CD14-positive monocyte (primary cell): ENCODE data around the gene CKAP2L. TPM values are rescaled to one million over a fixed set of nuclear protein-coding genes. Genes with fewer than 3 reads are reported as not detected.

Experiments used
- DNase-seq, 3 donors: peaks; one replicate each; pipeline ENCODE4 v3.0.0-alpha.2; 2011 to 2022
- H2AFZ ChIP-seq: 2 replicates; pipeline ENCODE4 v1.6.0; 2012; ENCODE audit warnings: mild to moderate bottlenecking, low read depth, low read length, inconsistent platforms; ENCODE audit not compliant: insufficient read depth, poor library complexity, severe bottlenecking
- H3K27ac ChIP-seq, 2 donors: 1 replicate in 1 of 2; 2 replicates in 1 of 2; pipeline ENCODE4 v1.5.1; 2012 to 2013; ENCODE audit warnings: low read length in 2 of 2, control low read depth in 1 of 2, inconsistent platforms in 1 of 2, low read depth in 1 of 2, mild to moderate bottlenecking in 1 of 2
- H3K27me3 ChIP-seq, 2 donors: one replicate each; pipeline versions ENCODE4 v1.6.0 to v1.6.1; 2011 to 2013; ENCODE audit warnings: low read length in 2 of 2; ENCODE audit not compliant: control insufficient read depth in 2 of 2, insufficient read depth in 2 of 2
- H3K36me3 ChIP-seq, 2 donors: replicated peaks in 1 of 2; 1 replicate in 1 of 2; 2 replicates in 1 of 2; pipeline versions ENCODE4 v1.5.1 to v1.6.1; 2012 to 2013; ENCODE audit warnings: low read length in 2 of 2, control low read depth in 1 of 2, inconsistent platforms in 1 of 2, mild to moderate bottlenecking in 1 of 2; ENCODE audit not compliant: insufficient read depth in 2 of 2, control insufficient read depth in 1 of 2
- H3K4me1 ChIP-seq, 2 donors: 1 replicate in 1 of 2; 2 replicates in 1 of 2; pipeline versions ENCODE4 v1.5.1 to v1.6.1; 2012 to 2013; ENCODE audit warnings: low read length in 2 of 2, control low read depth in 1 of 2, inconsistent platforms in 1 of 2, mild to moderate bottlenecking in 1 of 2, moderate library complexity in 1 of 2; ENCODE audit not compliant: insufficient read depth in 2 of 2, control insufficient read depth in 1 of 2
- H3K4me2 ChIP-seq: replicated peaks from 2 replicates; pipeline ENCODE3; 2012; ENCODE audit warnings: low read length, moderate library complexity, mild to moderate bottlenecking; ENCODE audit not compliant: poor library complexity, severe bottlenecking; ENCODE audit errors: extremely low read depth
- H3K4me3 ChIP-seq, 3 experiments: fragments of 200-600 bp in 1 of 3; sonication (generic) in 1 of 3; replicated peaks in 1 of 3; 1 replicate in 2 of 3; 2 replicates in 1 of 3; pipeline ENCODE4 v1.5.1; 2011 to 2013; ENCODE audit warnings: low read length in 3 of 3, mild to moderate bottlenecking in 3 of 3, control low read depth in 2 of 3, low read depth in 2 of 3, inconsistent platforms in 1 of 3, moderate library complexity in 1 of 3
- H3K79me2 ChIP-seq: 2 replicates; pipeline ENCODE4 v1.6.0; 2012; ENCODE audit warnings: mild to moderate bottlenecking, control low read depth, inconsistent platforms, low read length, moderate library complexity; ENCODE audit not compliant: insufficient read depth
- H3K9ac ChIP-seq: 2 replicates; pipeline ENCODE4 v1.6.0; 2017; ENCODE audit warnings: low read length, mild to moderate bottlenecking; ENCODE audit not compliant: insufficient read depth, poor library complexity, severe bottlenecking
- H3K9me3 ChIP-seq, 2 donors: replicated peaks in 1 of 2; 1 replicate in 1 of 2; 2 replicates in 1 of 2; pipeline versions ENCODE4 v1.5.1 to v1.6.1; 2012 to 2013; ENCODE audit warnings: low read length in 2 of 2, control low read depth in 1 of 2; ENCODE audit not compliant: control insufficient read depth in 1 of 2, insufficient read depth in 1 of 2
- H4K20me1 ChIP-seq: 2 replicates; pipeline ENCODE4 v1.6.0; 2012; ENCODE audit warnings: mild to moderate bottlenecking, low read length, control low read depth, moderate library complexity; ENCODE audit not compliant: insufficient read depth
- H3K27ac Mint-ChIP-seq, 7 donors: one replicate each; pipeline ENCODE4 v1.8.0; 2020; ENCODE audit warnings: mild to moderate bottlenecking in 7 of 7, mixed read lengths in 7 of 7, moderate library complexity in 6 of 7, inconsistent platforms in 2 of 7
- H3K27me3 Mint-ChIP-seq, 3 donors: one replicate each; pipeline ENCODE4 v1.8.0; 2021 to 2022; ENCODE audit warnings: low read depth in 3 of 3, mild to moderate bottlenecking in 3 of 3, mixed read lengths in 3 of 3, moderate library complexity in 3 of 3, inconsistent platforms in 1 of 3
- H3K36me3 Mint-ChIP-seq, 2 donors: one replicate each; pipeline ENCODE4 v1.8.0; 2020; ENCODE audit warnings: mixed read lengths in 2 of 2, inconsistent platforms in 1 of 2, mild to moderate bottlenecking in 1 of 2
- H3K4me1 Mint-ChIP-seq: one replicate; pipeline ENCODE4 v1.8.0; 2020; ENCODE audit warnings: mild to moderate bottlenecking, mixed read lengths
- H3K4me3 Mint-ChIP-seq, 2 donors: one replicate each; pipeline ENCODE4 v1.8.0; 2020; ENCODE audit warnings: mild to moderate bottlenecking in 2 of 2, mixed read lengths in 2 of 2, moderate library complexity in 1 of 2
- H3K9me3 Mint-ChIP-seq, 7 donors: one replicate each; pipeline ENCODE4 v1.8.0; 2020 to 2022; ENCODE audit warnings: mixed read lengths in 7 of 7, mild to moderate bottlenecking in 6 of 7, moderate library complexity in 6 of 7, inconsistent platforms in 2 of 7
- WGBS: methylation state at CpG from one replicate; pipeline ENCODE4 v1.1.5; 2013; ENCODE audit warnings: missing lambda C conversion rate; ENCODE audit not compliant: insufficient coverage; 5-methylcytosine and 5-hydroxymethylcytosine counted together
- intact Hi-C, 2 donors: fragments of 100-400 bp; cut with micrococcal nuclease; formaldehyde crosslinking; loops; one replicate each; pipeline versions ENCODE4 v1.15.0 to v1.15.1; 2023
- polyA plus RNA-seq, 3 donors: library from polyadenylated mRNA; depleted of rRNA in 1 of 3; unstranded in 2 of 3; stranded (reverse) in 1 of 3; fragments of 300-500 nt in 2 of 3; fragments of >200 nt in 1 of 3; fragmentation: Illumina TruSeq in 2 of 3; gene quantifications; 1 replicate in 2 of 3; 2 replicates in 1 of 3; pipeline ENCODE4 v1.2.3, GENCODE V29; 2012 to 2021
- TF ChIP-seq, protein P1 (sequence below): fragments of 200-600 bp; IDR thresholded peaks from one replicate; pipeline ENCODE4 v1.8.0; 2022; ENCODE audit warnings: antibody characterized with exemption, mild to moderate bottlenecking

CKAP2L gene
- polyA plus RNA-seq, 3 donors: 0.04 to 0.24 TPM; not detected in 1

DNA sequence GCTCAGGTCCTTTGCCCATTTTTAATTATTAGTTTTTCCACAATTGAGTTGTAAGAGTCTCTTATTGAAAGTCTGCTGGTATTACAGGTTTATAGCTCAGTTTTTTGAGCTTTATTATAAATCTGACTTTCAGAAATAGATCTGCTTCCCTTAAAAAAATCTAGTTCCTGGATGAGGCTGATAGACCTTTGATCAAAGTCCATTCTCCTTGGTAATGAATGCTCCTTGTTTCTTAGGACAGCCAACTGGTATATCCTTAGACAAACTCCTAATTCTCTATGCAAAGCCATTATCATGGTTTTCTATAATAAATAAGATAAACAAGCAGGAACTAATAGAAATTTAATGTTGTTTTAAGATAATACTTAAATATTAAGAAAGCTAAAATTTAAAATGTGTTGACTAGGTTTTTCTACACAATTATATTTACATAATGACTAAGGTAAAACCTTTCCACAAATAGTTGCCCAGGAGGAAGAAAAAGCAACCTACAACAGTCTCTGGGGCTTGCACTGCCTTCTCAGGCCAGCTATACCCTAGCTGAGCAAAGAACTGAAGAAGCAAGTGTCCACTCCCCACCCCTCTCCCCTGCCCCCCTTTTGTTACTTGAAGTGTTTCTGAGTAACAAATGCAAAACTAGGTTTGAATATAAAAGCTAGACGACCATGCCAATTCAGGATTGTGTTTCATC lies 26.7 kb downstream of the CKAP2L start:
- no peak overlapping the region for H3K27ac ChIP-seq
- H4K20me1 ChIP-seq: no peaks in the 10 kb centered on the region
- TF ChIP-seq, protein P1, sequence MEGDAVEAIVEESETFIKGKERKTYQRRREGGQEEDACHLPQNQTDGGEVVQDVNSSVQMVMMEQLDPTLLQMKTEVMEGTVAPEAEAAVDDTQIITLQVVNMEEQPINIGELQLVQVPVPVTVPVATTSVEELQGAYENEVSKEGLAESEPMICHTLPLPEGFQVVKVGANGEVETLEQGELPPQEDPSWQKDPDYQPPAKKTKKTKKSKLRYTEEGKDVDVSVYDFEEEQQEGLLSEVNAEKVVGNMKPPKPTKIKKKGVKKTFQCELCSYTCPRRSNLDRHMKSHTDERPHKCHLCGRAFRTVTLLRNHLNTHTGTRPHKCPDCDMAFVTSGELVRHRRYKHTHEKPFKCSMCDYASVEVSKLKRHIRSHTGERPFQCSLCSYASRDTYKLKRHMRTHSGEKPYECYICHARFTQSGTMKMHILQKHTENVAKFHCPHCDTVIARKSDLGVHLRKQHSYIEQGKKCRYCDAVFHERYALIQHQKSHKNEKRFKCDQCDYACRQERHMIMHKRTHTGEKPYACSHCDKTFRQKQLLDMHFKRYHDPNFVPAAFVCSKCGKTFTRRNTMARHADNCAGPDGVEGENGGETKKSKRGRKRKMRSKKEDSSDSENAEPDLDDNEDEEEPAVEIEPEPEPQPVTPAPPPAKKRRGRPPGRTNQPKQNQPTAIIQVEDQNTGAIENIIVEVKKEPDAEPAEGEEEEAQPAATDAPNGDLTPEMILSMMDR: no peak
- H3K4me2 ChIP-seq: no peak overlapping the region
- no peaks in the 10 kb centered on the region for H3K9me3 ChIP-seq
- H3K27ac Mint-ChIP-seq: no peak overlapping the region
- H3K4me3 Mint-ChIP-seq: no peak overlapping the region
- no peaks in the 10 kb centered on the region for H3K9me3 Mint-ChIP-seq
- no peak for DNase-seq
- no peaks in the 10 kb centered on the region for H3K27me3 ChIP-seq
- no peaks in the 10 kb centered on the region for H3K79me2 ChIP-seq
- no peak overlapping the region for H3K4me3 ChIP-seq
- no peak overlapping the region for H2AFZ ChIP-seq
- WGBS: no CpG with 5 or more reads among the region's 1 CpG
- H3K9ac ChIP-seq: no peak overlapping the region
- no peaks in the 10 kb centered on the region for H3K4me1 ChIP-seq
- H3K36me3 Mint-ChIP-seq: peaks cover 44 to 60% of the 10 kb centered on the region in 2 donors
- H3K36me3 ChIP-seq: peaks cover 26 to 58% of the 10 kb centered on the region in 2 donors
- H3K4me1 Mint-ChIP-seq: no peaks in the 10 kb centered on the region
- peaks cover 0 to 2% (median 1%) of the 10 kb centered on the region in 3 donors for H3K27me3 Mint-ChIP-seq
- intact Hi-C loops: no loop called here

DNA sequence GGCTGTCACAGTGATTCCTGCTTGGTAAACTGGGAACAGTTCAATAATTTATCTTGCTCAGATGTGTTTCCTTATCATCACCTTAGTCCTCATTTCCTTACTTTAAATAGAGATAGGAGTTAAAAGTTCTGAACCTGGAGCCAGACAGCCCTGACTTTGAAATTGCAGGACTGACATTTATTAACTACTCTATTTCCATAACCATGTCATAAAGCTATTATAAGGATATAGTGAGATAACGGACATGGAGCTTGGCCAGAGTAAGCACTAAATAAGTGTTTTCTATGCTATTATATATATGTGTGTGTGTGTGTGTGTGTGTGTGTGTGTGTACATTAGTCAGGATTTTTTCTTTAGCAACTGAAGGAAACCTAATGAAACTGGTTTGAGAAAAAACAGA lies 30.5 kb downstream of the CKAP2L start:
- Mint-ChIP-seq H3K27me3 (peaks cover 0 to 2% (median 1%) of the 10 kb centered on the region in 3 donors), H3K9me3 (peaks cover 0 to 2% (median 0%) of the 10 kb centered on the region in 7 donors), H3K4me1 (peaks cover 12% of the 10 kb centered on the region), H3K27ac (no peak overlapping the region), H3K4me3 (no peak overlapping the region), H3K36me3 (peaks cover 15 to 23% of the 10 kb centered on the region in 2 donors)
- Histone ChIP-seq H4K20me1 (no peaks in the 10 kb centered on the region), H3K4me2 (no peak overlapping the region), H3K79me2 (no peaks in the 10 kb centered on the region), H3K27ac (no peak overlapping the region), H3K4me1 (peaks cover 15 to 16% of the 10 kb centered on the region in 2 donors), H3K27me3 (no peaks in the 10 kb centered on the region), H3K36me3 (peaks cover 5 to 20% of the 10 kb centered on the region in 2 donors), H2AFZ (no peak overlapping the region), H3K9me3 (no peaks in the 10 kb centered on the region), H3K9ac (no peak overlapping the region), H3K4me3 (no peak overlapping the region)
- no peak for DNase-seq
- intact Hi-C loops: no loop called here
- TF ChIP-seq, protein P1: no peak
- WGBS: no CpG with 5 or more reads among the region's 1 CpG
